ENCODE results near the gene PRKAR2B.

Gene PRKAR2B

GRCh38 chr7:107023522-107024151, 20.9 kb upstream of the PRKAR2B start:
- Histone ChIP-seq H2BK15ac (ENCODE audit: low read length) (no peak overlapping the region), H3K4me2 (ENCODE audit: insufficient read depth, low read length, poor library complexity, severe bottlenecking) (no peak overlapping the region), H3K36me3 (replicated peaks in 1 of 2; ENCODE audit: control insufficient read depth in 2 of 2, insufficient read depth in 2 of 2, low read length in 2 of 2) (no peaks in the 10 kb centered on the region), H2AFZ (ENCODE audit: low read length) (no peak overlapping the region), H3K4me3 (ENCODE audit: low read length in 2 of 2) (no peak overlapping the region), H3K4me1 (ENCODE audit: control insufficient read depth in 2 of 2, insufficient read depth in 1 of 2, low read depth in 1 of 2, low read length in 2 of 2) (no peaks in the 10 kb centered on the region), H3K27me3 (ENCODE audit: control insufficient read depth in 3 of 3, insufficient read depth in 3 of 3, low read depth in 1 of 3, low read length in 3 of 3) (no peaks in the 10 kb centered on the region), H3K4ac (ENCODE audit: low read length) (no peak overlapping the region), H2BK120ac (ENCODE audit: low read depth, low read length) (no peak overlapping the region), H3K27ac (replicated peaks; ENCODE audit: low read length) (no peak overlapping the region), H3K9me3 (replicated peaks in 1 of 2; ENCODE audit: control insufficient read depth in 2 of 2, insufficient read depth in 1 of 2, low read depth in 1 of 2, low read length in 2 of 2) (no peaks in the 10 kb centered on the region), H2BK12ac (ENCODE audit: low read length) (no peak overlapping the region), H3K23ac (ENCODE audit: low read depth, low read length, poor library complexity) (no peak overlapping the region), H4K91ac (ENCODE audit: low read depth, low read length, poor library complexity) (no peak overlapping the region), H3K14ac (ENCODE audit: low read length) (no peak overlapping the region), H3K18ac (ENCODE audit: low read length) (no peak overlapping the region), H3K79me1 (ENCODE audit: low read depth, low read length) (no peaks in the 10 kb centered on the region), H2BK5ac (ENCODE audit: low read length) (no peak overlapping the region), H2AK5ac (ENCODE audit: low read depth, low read length) (no peak overlapping the region), H4K8ac (ENCODE audit: low read depth, low read length) (no peak overlapping the region), H3K9ac (ENCODE audit: low read depth, low read length, poor library complexity) (no peak overlapping the region)
- DNase-seq (ENCODE audit: low spot score): no peak

GRCh38 chr7:107024906-107025305, 19.6 kb upstream of the PRKAR2B start:
- no peak overlapping the region for H3K14ac ChIP-seq (ENCODE audit: low read length)
- H3K4me2 ChIP-seq (ENCODE audit: insufficient read depth, low read length, poor library complexity, severe bottlenecking): no peak overlapping the region
- H2AFZ ChIP-seq (ENCODE audit: low read length): no peak overlapping the region
- no peak overlapping the region for H2AK5ac ChIP-seq (ENCODE audit: low read depth, low read length)
- H2BK12ac ChIP-seq (ENCODE audit: low read length): no peak overlapping the region
- H4K8ac ChIP-seq (ENCODE audit: low read depth, low read length): no peak overlapping the region
- DNase-seq (ENCODE audit: low spot score): no peak
- no peaks in the 10 kb centered on the region for H3K9me3 ChIP-seq (replicated peaks in 1 of 2; ENCODE audit: control insufficient read depth in 2 of 2, insufficient read depth in 1 of 2, low read depth in 1 of 2, low read length in 2 of 2)
- no peak overlapping the region for H3K18ac ChIP-seq (ENCODE audit: low read length)
- no peak overlapping the region for H3K23ac ChIP-seq (ENCODE audit: low read depth, low read length, poor library complexity)
- H3K4me1 ChIP-seq (ENCODE audit: control insufficient read depth in 2 of 2, insufficient read depth in 1 of 2, low read depth in 1 of 2, low read length in 2 of 2): no peaks in the 10 kb centered on the region
- H2BK15ac ChIP-seq (ENCODE audit: low read length): no peak overlapping the region
- no CpG with 5 or more reads among the region's 2 CpGs for WGBS, 2 donors (ENCODE audit: extremely low coverage in 2 of 2, insufficient read length in 2 of 2, insufficient replicate concordance in 1 of 2)
- no peak overlapping the region for H3K4me3 ChIP-seq (ENCODE audit: low read length in 2 of 2)
- no peak overlapping the region for H3K9ac ChIP-seq (ENCODE audit: low read depth, low read length, poor library complexity)
- no peak overlapping the region for H2BK120ac ChIP-seq (ENCODE audit: low read depth, low read length)
- no peaks in the 10 kb centered on the region for H3K27me3 ChIP-seq (ENCODE audit: control insufficient read depth in 3 of 3, insufficient read depth in 3 of 3, low read depth in 1 of 3, low read length in 3 of 3)
- no peak overlapping the region for H4K91ac ChIP-seq (ENCODE audit: low read depth, low read length, poor library complexity)
- H3K79me1 ChIP-seq (ENCODE audit: low read depth, low read length): no peaks in the 10 kb centered on the region
- no peak overlapping the region for H2BK5ac ChIP-seq (ENCODE audit: low read length)
- H3K27ac ChIP-seq (replicated peaks; ENCODE audit: low read length): no peak overlapping the region
- no peak overlapping the region for H3K4ac ChIP-seq (ENCODE audit: low read length)
- no peaks in the 10 kb centered on the region for H3K36me3 ChIP-seq (replicated peaks in 1 of 2; ENCODE audit: control insufficient read depth in 2 of 2, insufficient read depth in 2 of 2, low read length in 2 of 2)

GRCh38 chr7:107025449-107026103, 18.9 kb upstream of the PRKAR2B start:
- Histone ChIP-seq H3K36me3 (replicated peaks in 1 of 2; ENCODE audit: control insufficient read depth in 2 of 2, insufficient read depth in 2 of 2, low read length in 2 of 2) (no peaks in the 10 kb centered on the region), H3K14ac (ENCODE audit: low read length) (no peak overlapping the region), H3K79me1 (ENCODE audit: low read depth, low read length) (no peaks in the 10 kb centered on the region), H3K9me3 (replicated peaks in 1 of 2; ENCODE audit: control insufficient read depth in 2 of 2, insufficient read depth in 1 of 2, low read depth in 1 of 2, low read length in 2 of 2) (no peaks in the 10 kb centered on the region), H3K4me1 (ENCODE audit: control insufficient read depth in 2 of 2, insufficient read depth in 1 of 2, low read depth in 1 of 2, low read length in 2 of 2) (no peaks in the 10 kb centered on the region), H2BK12ac (ENCODE audit: low read length) (no peak overlapping the region), H3K27ac (replicated peaks; ENCODE audit: low read length) (no peak overlapping the region), H3K4ac (ENCODE audit: low read length) (no peak overlapping the region), H4K8ac (ENCODE audit: low read depth, low read length) (no peak overlapping the region), H2BK5ac (ENCODE audit: low read length) (no peak overlapping the region), H2AK5ac (ENCODE audit: low read depth, low read length) (no peak overlapping the region), H2BK15ac (ENCODE audit: low read length) (no peak overlapping the region), H3K18ac (ENCODE audit: low read length) (no peak overlapping the region), H3K4me2 (ENCODE audit: insufficient read depth, low read length, poor library complexity, severe bottlenecking) (no peak overlapping the region), H3K27me3 (ENCODE audit: control insufficient read depth in 3 of 3, insufficient read depth in 3 of 3, low read depth in 1 of 3, low read length in 3 of 3) (no peaks in the 10 kb centered on the region), H3K4me3 (ENCODE audit: low read length in 2 of 2) (no peak overlapping the region), H3K9ac (ENCODE audit: low read depth, low read length, poor library complexity) (no peak overlapping the region), H2AFZ (ENCODE audit: low read length) (no peak overlapping the region), H2BK120ac (ENCODE audit: low read depth, low read length) (no peak overlapping the region), H3K23ac (ENCODE audit: low read depth, low read length, poor library complexity) (no peak overlapping the region), H4K91ac (ENCODE audit: low read depth, low read length, poor library complexity) (no peak overlapping the region)
- no peak for DNase-seq (ENCODE audit: low spot score)
- WGBS, 2 donors (ENCODE audit: extremely low coverage in 2 of 2, insufficient read length in 2 of 2, insufficient replicate concordance in 1 of 2): no CpG with 5 or more reads among the region's 2 CpGs

- no CpG with 5 or more reads among the region's 5 CpGs for WGBS, 2 donors (ENCODE audit: extremely low coverage in 2 of 2, insufficient read length in 2 of 2, insufficient replicate concordance in 1 of 2)
- Histone ChIP-seq H3K23ac (ENCODE audit: low read depth, low read length, poor library complexity) (no peak overlapping the region), H3K9ac (ENCODE audit: low read depth, low read length, poor library complexity) (no peak overlapping the region)
These were observed 18.3 kb upstream of the PRKAR2B start for GRCh38 chr7:107026166-107026565.

More at GRCh38 chr7:107026166-107026565, 18.3 kb upstream of the PRKAR2B start:
- Histone ChIP-seq H3K79me1 (ENCODE audit: low read depth, low read length) (no peaks in the 10 kb centered on the region), H4K91ac (ENCODE audit: low read depth, low read length, poor library complexity) (no peak overlapping the region), H2BK15ac (ENCODE audit: low read length) (no peak overlapping the region), H3K27ac (replicated peaks; ENCODE audit: low read length) (no peak overlapping the region), H2BK120ac (ENCODE audit: low read depth, low read length) (no peak overlapping the region), H3K4me3 (ENCODE audit: low read length in 2 of 2) (no peak overlapping the region), H3K4ac (ENCODE audit: low read length) (no peak overlapping the region), H2AK5ac (ENCODE audit: low read depth, low read length) (no peak overlapping the region), H3K9me3 (replicated peaks in 1 of 2; ENCODE audit: control insufficient read depth in 2 of 2, insufficient read depth in 1 of 2, low read depth in 1 of 2, low read length in 2 of 2) (no peaks in the 10 kb centered on the region), H4K8ac (ENCODE audit: low read depth, low read length) (no peak overlapping the region), H3K4me2 (ENCODE audit: insufficient read depth, low read length, poor library complexity, severe bottlenecking) (no peak overlapping the region), H3K14ac (ENCODE audit: low read length) (no peak overlapping the region), H3K36me3 (replicated peaks in 1 of 2; ENCODE audit: control insufficient read depth in 2 of 2, insufficient read depth in 2 of 2, low read length in 2 of 2) (no peaks in the 10 kb centered on the region), H3K4me1 (ENCODE audit: control insufficient read depth in 2 of 2, insufficient read depth in 1 of 2, low read depth in 1 of 2, low read length in 2 of 2) (no peaks in the 10 kb centered on the region), H2BK12ac (ENCODE audit: low read length) (no peak overlapping the region), H3K18ac (ENCODE audit: low read length) (no peak overlapping the region), H2BK5ac (ENCODE audit: low read length) (no peak overlapping the region), H3K27me3 (ENCODE audit: control insufficient read depth in 3 of 3, insufficient read depth in 3 of 3, low read depth in 1 of 3, low read length in 3 of 3) (no peaks in the 10 kb centered on the region), H2AFZ (ENCODE audit: low read length) (no peak overlapping the region)
- DNase-seq (ENCODE audit: low spot score): no peak
